IPS DF 4.7 (cell line): ENCODE data around the gene LRRK2.

Experiments used
- DNase-seq: peaks from one replicate; pipeline ENCODE4 v3.0.0-alpha.2; 2013; ENCODE audit warnings: low spot score; ENCODE audit errors: extremely low read depth

Gene LRRK2

GRCh38 chr12:40399656-40400055 lies 174.9 kb downstream of the LRRK2 start:
- DNase-seq: no peak

GRCh38 chr12:40405419-40405818 lies 180.6 kb downstream of the LRRK2 start:
- peak; percentile 9 for DNase-seq
